GM21737 (cell line): ENCODE data around the gene GLTP.

Source experiments
- ATAC-seq: cut with Tn5 transposase; IDR thresholded peaks from one replicate; pipeline ENCODE4 v1.9.1; 2021; ENCODE audit warnings: mild to moderate bottlenecking, moderate library complexity; ENCODE audit not compliant: unreplicated experiment

Gene GLTP

GRCh38 chr12:109824731-109825130 lies 55.6 kb downstream of the GLTP start:
- no peak for ATAC-seq

GRCh38 chr12:109822951-109823411 lies 57.4 kb downstream of the GLTP start:
- no peak for ATAC-seq

- no peak for ATAC-seq
Observed at GRCh38 chr12:109822416-109822815, 57.9 kb downstream of the GLTP start.

- no peak for ATAC-seq
Observed at GRCh38 chr12:109821968-109822367, 58.4 kb downstream of the GLTP start.

GRCh38 chr12:109820816-109821381 lies 59.4 kb downstream of the GLTP start:
- ATAC-seq: no peak

GRCh38 chr12:109818905-109819500 lies 61.3 kb downstream of the GLTP start:
- no peak for ATAC-seq

- no peak for ATAC-seq
Observed at GRCh38 chr12:109818253-109818652, 62.1 kb downstream of the GLTP start.

- no peak for ATAC-seq
Observed at GRCh38 chr12:109817627-109818231, 62.6 kb downstream of the GLTP start.

- no peak for ATAC-seq
Observed at GRCh38 chr12:109816870-109817269, 63.5 kb downstream of the GLTP start.

- ATAC-seq: no peak
Observed at GRCh38 chr12:109815757-109816617, 64.4 kb downstream of the GLTP start.

- ATAC-seq: no peak
Observed at GRCh38 chr12:109815225-109815624, 65.1 kb downstream of the GLTP start.

GRCh38 chr12:109814600-109815150 lies 65.7 kb downstream of the GLTP start:
- ATAC-seq: no peak

- ATAC-seq: no peak
Observed at GRCh38 chr12:109813810-109814416, 66.4 kb downstream of the GLTP start.

GRCh38 chr12:109811624-109811995 lies 68.7 kb downstream of the GLTP start:
- ATAC-seq: no peak

- ATAC-seq: no peak
Observed at GRCh38 chr12:109810954-109811623, 69.3 kb downstream of the GLTP start.

GRCh38 chr12:109808876-109809646 lies 71.3 kb downstream of the GLTP start:
- ATAC-seq: no peak

GRCh38 chr12:109807954-109808643 lies 72.2 kb downstream of the GLTP start:
- ATAC-seq: no peak

- ATAC-seq: no peak
Observed at GRCh38 chr12:109804820-109805761, 75.2 kb downstream of the GLTP start.
